Measurements from ENCODE around the gene ZFYVE19.
A peak's percentile ranks its signal among the peaks of the same experiment; 100 is the strongest.

Gene ZFYVE19

DNA sequence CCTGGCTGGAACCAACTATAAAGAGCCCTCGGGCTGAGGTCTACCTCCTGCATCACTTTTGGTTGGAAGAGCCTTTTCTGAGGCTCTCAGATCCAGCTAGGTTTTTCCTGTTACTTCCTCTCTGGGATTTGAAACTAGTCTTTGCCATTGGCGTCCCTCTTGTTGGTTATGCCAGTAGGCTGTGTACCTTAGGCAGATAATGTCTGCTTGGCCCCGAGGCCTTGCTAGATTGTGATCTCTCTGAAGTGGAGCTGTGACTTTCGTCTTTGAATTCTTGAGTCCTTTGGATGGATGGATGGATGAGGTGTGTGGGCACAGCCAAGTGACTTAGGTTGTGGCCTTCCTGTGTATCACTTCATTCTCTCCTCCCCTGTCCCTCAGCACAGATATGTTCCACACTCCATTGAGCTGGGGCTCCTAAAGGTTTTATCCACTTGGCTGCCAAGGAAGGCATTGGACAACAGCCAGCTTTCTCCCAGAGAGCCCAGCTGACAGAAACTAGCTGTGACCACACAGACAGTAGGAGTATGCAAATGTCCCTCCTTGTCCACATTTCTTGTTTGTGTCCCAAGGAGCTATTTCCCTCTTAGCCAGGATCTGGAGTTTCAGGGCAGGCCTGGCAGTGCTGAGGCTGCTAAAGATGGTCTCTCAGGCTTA, 8.3 kb downstream of the ZFYVE19 start:
- DNase-seq = no peak

DNA sequence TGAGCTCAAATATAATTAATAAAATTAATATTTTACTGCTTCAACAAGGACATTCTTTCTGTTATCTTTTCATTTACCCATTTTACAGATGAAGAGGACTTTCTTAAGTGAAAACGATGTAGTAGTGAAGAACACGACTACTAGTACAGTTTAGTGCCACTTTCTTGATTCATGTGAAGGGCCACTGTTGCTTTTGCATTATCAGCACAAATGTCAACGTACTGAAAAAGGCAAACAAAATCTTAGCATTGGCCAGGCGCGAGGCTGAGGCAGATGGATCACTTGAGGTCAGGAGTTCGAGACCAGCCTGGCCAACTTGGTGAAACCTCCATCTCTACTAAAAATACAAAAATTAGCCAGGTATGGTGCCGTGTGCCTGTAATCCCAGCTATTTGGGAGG, 12.2 kb downstream of the ZFYVE19 start:
- no peak for DNase-seq

DNA sequence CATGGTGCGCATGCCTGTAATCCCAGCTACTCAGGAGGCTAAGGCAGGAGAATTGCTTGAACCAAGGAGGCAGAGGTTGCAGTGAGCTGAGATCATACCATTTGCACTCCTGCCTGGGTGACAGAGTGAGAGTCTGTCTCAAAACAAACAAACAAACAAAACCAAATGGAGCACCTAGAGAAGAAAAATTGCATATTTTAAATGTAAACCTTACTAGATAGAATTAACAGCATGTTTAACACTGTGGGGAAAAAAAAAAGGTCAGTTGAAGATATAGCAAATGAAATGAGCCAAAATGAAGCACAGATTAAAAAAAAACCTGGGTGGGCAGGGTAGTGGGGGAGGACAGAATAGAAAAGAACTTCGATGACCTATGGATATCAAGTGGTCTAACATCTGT, 14.3 kb downstream of the ZFYVE19 start:
- no peak for DNase-seq

GRCh38 chr15:40823572-40824343, 16.9 kb downstream of the ZFYVE19 start:
- peak; percentile 40 for DNase-seq

- DNase-seq = no peak
These were observed 19.0 kb downstream of the ZFYVE19 start for GRCh38 chr15:40825661-40826422.

GRCh38 chr15:40826423-40827075, 19.7 kb downstream of the ZFYVE19 start:
- no peak for DNase-seq

DNA sequence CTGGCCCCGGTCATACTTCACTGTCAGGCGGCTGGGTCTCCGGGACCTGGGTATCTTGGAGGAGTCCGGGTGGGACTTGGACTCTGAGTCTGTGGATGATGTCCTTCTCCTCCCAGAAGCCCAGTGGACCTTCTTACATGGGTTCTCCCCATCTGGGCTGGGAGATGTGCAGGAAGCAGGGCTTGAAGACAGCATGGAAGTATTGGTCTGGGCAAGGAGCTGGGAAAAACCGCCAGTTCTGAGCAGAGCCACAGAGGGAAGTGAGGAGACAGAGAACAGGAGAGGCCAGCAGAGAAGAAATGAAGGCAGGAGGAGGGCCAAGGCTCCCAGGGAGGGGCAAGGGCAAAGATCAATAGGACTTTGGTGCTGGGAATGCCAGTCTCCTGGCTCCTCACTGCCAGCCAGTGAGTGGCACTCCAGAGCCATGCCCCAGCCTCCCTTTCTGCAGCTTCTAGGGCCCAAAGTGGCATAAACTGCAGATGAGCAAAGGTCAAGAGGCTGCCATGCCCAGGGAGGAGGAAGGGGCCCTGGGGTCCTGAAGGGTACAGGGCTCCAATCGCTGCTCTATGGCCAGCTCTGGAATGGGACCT, 21.7 kb downstream of the ZFYVE19 start, which contains the start of gene PPP1R14D:
TSS of gene PPP1R14D (minus strand) at position 262 of the 590 bp plus-strand sequence. CDS start at position 195, 67 bp downstream.
- no peak for DNase-seq

- DNase-seq = no peak
These were observed 22.2 kb downstream of the ZFYVE19 start for GRCh38 chr15:40829115-40829514.

DNA sequence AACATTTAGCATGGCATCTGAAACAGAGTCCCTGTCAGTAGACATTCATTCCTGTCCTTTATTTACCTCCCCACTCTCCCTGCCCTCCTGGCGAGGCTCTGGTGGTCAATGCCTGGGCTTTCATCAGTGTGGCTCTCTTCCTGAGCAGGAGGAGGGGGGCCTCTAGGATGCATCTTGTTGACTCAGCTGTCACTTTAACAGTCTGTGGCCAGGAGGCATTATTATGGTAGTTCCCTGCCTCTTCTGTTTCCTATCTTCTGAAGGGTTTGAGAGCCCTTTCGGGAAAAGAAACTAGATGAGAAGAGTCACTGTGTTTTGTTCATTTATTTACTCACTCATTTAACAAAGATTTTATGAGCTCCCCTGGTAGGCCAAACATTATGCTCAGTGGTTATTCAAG, 24.0 kb downstream of the ZFYVE19 start:
- DNase-seq = no peak

GRCh38 chr15:40831861-40832260, 25.0 kb downstream of the ZFYVE19 start:
- DNase-seq = no peak

GRCh38 chr15:40832903-40833302, 26.0 kb downstream of the ZFYVE19 start:
- DNase-seq = no peak

DNA sequence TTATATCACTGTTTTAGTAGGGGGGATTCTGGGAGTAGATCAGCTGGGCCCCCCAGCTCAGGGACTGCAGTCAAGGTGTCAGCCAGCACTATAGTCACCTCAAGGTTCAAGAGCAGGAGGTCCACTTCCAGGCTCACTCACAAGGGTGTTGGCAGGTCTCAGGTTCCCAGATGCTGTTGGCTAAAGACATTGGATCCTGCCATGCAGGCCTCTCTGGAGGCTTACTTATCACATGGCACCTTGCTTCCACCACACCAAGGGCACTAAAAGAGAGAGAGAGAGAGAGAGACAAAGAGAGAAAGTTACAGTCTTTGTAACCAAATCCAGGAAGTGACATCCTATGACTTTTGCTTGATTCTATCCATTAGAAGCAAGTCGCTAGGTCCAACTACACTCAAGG, 29.1 kb downstream of the ZFYVE19 start:
- DNase-seq = no peak

- no peak for DNase-seq
These were observed 31.9 kb downstream of the ZFYVE19 start for GRCh38 chr15:40838756-40839155.

- DNase-seq = no peak
These were observed 34.9 kb downstream of the ZFYVE19 start for GRCh38 chr15:40841741-40842140.

- DNase-seq = no peak
These were observed 36.5 kb downstream of the ZFYVE19 start for GRCh38 chr15:40843261-40843884.

- DNase-seq = no peak
These were observed 37.2 kb downstream of the ZFYVE19 start, which contains the start of gene SPINT1 for GRCh38 chr15:40843885-40844695. SPINT1 (plus strand) TSS chr15:40844048; CDS start chr15:40844555, 507 bp downstream.

DNA sequence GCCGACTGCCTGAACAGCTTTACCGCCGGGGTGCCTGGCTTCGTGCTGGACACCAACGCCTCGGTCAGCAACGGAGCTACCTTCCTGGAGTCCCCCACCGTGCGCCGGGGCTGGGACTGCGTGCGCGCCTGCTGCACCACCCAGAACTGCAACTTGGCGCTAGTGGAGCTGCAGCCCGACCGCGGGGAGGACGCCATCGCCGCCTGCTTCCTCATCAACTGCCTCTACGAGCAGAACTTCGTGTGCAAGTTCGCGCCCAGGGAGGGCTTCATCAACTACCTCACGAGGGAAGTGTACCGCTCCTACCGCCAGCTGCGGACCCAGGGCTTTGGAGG, 37.8 kb downstream of the ZFYVE19 start:
- peak; percentile 61 for DNase-seq

- peak; percentile 61 for DNase-seq
These were observed 38.1 kb downstream of the ZFYVE19 start for GRCh38 chr15:40845036-40845435.

- no peak for DNase-seq
These were observed 38.8 kb downstream of the ZFYVE19 start for GRCh38 chr15:40845511-40846284.

- no peak for DNase-seq
These were observed 39.9 kb downstream of the ZFYVE19 start for GRCh38 chr15:40846841-40847222.

Measured in MV-4-11 (cell line).